HTERT RPE-1 (cell line): ENCODE measurements around the gene B4GALNT3.

Source experiments
- in situ Hi-C: fragments of 300-500 bp; cut with MboI; formaldehyde crosslinking; loops from 4 replicates; pipeline ENCODE4 v1.14.3; 2020; ENCODE audit warnings: low sequenced_read_pairs

Gene B4GALNT3

DNA sequence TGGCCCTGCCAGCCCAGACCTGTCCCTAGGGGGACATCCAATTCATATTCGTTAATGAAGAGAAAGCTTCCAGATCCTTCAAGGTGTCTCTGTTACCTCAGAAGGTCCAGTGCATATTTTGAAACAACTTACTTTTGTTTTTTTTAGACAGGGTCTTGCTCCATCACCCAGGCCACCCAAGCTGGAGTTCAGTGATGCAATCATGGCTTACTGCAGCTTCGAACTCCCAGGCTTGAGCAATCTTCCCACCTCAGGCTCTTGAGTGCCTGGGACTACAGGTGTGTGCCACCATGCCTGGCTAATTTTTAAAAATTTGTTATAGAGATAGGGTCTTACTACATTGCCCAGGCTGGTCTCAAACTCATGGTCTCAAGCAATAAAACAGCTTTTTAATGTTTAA, 48.4 kb downstream of the B4GALNT3 start:
- in situ Hi-C loops, result no loop called here

DNA sequence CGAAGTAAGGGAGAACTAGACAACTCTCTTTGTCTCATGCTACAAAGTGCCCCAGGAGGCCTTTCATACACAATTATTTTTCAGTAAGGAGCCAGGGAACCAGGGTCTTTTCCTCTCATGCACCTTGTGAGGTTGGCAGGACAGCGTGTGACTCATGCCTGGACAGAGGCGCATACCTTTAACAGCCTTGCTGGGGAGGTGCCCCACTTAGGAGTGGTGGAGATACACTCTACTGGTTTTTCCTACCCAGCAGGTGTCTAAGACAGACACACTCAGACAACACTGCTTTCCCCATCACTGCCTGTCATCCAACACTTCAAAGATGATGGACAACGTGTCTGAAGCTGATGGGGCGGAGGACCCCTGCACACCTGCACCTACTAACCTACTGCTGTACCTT, 49.1 kb downstream of the B4GALNT3 start:
- in situ Hi-C loops, result no loop called here

DNA sequence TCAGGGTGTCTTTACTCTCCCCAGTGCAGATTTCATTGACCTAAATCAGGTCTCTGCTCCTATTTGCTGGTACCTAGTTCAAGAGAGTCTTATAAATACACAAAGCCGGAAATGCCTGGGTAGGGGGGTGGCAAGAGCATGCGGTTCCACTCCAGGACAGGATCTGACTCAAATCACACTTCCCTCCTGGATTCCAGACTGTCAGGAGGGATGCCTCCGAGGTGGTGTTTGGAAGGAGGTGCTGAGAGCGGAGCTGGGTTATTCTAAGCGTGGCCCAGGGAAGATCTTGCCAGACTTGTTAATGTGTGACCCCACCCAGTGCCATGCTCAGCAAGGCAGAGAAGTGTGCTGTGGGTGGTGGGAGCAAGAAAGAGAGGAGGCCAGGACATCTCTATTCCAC, 49.8 kb downstream of the B4GALNT3 start:
- in situ Hi-C loops, result no loop called here

- in situ Hi-C loops, result no loop called here
Observed at GRCh38 chr12:510071-510825, 50.5 kb downstream of the B4GALNT3 start.

DNA sequence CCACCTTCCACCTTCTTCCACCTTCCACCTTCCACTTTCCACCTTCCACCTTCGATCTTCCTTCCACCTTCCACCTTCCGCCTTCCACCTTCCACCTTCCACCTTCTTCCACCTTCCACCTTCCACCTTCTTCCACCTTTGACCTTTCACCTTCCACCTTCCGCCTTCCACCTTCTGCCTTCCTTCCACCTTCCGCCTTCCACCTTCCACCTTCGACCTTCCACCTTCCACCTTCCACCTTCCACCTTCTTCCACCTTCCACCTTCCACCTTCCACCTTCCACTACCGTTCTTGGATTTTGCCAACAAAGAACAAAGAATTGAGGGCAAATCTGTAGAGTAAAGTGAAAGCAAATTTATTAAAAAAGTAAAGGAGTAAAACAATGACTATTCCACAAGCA, 53.2 kb downstream of the B4GALNT3 start:
- in situ Hi-C loops, result no loop called here

DNA sequence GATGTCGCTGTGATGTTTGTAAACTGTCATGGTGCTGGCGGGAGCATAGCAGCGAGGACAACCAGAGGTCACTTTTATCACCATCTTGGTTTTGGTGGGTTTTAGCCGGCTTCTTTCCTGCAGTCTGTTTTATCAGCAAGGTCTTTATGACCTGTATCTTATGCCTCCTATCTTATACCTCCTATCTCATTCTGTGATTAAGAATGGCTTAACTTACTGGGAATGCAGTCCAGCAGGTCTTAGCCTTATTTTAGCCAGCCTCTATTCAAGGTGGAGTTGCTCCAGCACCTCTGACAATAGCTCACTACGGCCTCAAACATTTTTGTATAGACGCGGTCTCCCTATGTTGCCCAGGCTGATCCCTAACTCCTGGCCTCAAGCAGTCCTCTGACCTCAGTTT, 53.7 kb downstream of the B4GALNT3 start:
- in situ Hi-C loops, result no loop called here

- in situ Hi-C loops, result no loop called here
Observed at GRCh38 chr12:517538-517937, 57.8 kb downstream of the B4GALNT3 start.

GRCh38 chr12:520119-520518, 60.4 kb downstream of the B4GALNT3 start:
- in situ Hi-C loops, result no loop called here

- in situ Hi-C loops, result no loop called here
Observed at GRCh38 chr12:522692-523378, 63.1 kb downstream of the B4GALNT3 start.

- in situ Hi-C loops, result no loop called here
Observed at GRCh38 chr12:524167-524951, 64.6 kb downstream of the B4GALNT3 start.

DNA sequence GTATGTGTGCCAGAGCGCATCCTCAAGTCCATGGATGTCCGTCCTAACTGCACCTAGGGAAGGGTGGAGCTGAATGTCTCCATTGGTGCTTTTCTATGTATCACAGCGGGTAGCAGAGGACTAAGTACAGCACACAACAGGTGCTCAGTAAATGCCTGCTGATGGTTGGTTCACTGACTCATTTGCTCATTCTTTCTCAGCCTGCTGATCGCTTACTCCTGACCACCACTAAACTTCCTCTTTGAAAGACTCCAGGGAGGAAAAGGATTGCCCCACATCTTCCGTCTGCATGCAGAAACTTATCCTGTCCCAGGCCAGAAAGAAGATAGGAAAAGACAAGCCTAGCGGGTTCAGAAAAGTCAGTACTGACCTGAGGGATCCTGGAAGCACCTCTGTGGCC, 66.3 kb downstream of the B4GALNT3 start:
- in situ Hi-C loops, result no loop called here

GRCh38 chr12:527241-527640, 67.5 kb downstream of the B4GALNT3 start:
- in situ Hi-C loops, result no loop called here

GRCh38 chr12:527729-528128, 68.0 kb downstream of the B4GALNT3 start:
- in situ Hi-C loops, result no loop called here

DNA sequence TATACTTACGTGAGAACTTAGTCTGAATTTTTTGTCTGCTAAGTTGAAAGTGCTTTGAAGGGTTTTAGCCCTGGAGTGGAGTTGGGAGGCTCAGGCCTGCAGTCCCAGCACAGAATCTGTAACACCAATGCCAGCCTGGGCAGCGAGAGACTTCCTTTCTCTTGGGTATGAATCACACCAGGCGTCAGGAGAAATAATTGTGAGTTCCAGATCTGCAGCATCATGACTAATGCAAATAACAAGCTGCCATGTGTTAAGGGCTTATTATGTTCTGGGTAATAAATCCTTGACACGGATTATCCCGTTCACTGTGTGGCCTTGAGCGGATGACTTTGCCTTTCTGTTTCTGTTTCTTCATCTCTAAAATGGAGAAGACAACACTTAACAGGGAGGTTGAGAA, 70.6 kb downstream of the B4GALNT3 start:
- in situ Hi-C loops, result no loop called here

- in situ Hi-C loops, result no loop called here
Observed at GRCh38 chr12:530821-531220, 71.1 kb downstream of the B4GALNT3 start.

GRCh38 chr12:531951-532585, 72.3 kb downstream of the B4GALNT3 start:
- in situ Hi-C loops, result no loop called here

DNA sequence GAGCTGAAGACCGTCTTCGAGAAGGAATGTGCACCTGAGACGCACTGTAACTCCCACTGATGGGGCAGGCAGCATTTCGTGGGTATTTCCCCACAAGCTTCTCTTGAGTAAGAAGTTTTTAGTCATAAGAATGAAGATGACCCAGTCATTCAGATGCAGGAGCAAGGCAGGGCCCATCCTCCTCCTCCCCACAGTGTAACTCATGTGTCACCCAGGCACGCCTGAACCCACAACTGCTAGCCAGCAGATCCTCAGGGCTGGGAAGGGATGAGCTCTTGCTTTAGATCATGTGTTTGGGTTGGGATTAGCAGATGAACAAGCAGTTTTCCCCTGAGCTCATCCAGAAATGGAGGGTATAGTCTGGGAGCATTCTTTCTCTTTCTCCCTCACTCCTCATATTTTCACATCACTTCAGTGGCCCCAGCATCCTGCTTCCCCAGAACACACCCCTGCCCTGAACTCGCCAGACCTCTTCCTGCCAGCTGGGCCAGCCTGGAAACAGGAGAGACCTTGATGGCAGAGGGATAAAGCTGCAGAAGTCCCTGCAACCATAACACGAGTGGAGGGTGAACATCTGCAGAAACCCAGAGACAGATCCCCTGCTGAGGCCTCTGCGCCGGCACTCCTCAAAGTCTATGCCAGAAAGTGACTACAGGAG, 73.3 kb downstream of the B4GALNT3 start:
- in situ Hi-C loops, result no loop called here

DNA sequence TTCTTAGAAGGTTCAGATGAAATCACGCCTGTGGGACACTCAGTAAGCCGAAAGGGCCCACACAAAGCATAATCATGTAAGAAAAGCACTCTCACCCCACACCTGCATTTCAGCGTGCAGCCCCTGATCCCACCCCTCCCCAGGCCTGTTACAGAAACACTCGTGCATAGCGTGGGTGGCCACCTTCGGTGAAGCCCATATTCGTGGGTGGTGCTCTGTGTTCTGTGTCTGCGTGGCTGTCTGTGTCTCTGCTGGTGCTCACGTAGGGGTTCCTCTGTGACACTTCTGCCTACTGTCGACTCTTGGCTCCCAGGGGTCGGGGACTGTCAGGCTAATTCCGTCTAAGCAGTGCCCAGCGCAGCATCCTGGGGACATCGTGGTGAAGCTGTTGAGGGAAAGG, 74.0 kb downstream of the B4GALNT3 start:
- in situ Hi-C loops, result no loop called here

- in situ Hi-C loops, result no loop called here
Observed at GRCh38 chr12:534216-534615, 74.5 kb downstream of the B4GALNT3 start.

DNA sequence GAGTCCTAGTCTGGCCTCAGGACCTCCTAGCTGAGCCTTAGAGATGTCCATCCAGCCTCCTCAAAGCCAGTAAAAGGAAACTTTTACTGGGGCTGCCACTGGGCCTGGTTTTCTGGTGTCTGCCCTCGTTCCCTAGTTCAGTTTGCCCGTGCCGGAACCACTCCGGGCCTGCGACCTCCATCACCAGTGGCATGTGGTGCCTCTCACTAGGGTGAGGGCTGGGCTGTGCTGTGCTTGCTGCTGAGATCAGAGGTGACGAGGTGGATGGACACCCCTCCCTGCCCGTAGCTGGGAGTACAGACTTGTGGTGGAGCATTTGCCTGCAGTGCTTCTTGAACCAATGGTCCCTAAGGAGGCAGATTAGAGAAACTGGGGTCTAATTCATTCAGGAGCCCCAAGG, 75.7 kb downstream of the B4GALNT3 start:
- in situ Hi-C loops, result no loop called here

GRCh38 chr12:536751-537245, 77.1 kb downstream of the B4GALNT3 start:
- in situ Hi-C loops, result no loop called here
